Nephron progenitor cell (in vitro differentiated cells): Measurements from ENCODE around the gene SLC12A4.

Source experiments
- DNase-seq: peaks from one replicate; pipeline ENCODE4 v3.0.0; 2021
- H3K27ac Mint-ChIP-seq: 2 replicates; pipeline ENCODE4 v1.8.0; 2021; ENCODE audit warnings: mild to moderate bottlenecking, moderate library complexity, mixed read lengths
- H3K27me3 Mint-ChIP-seq: 2 replicates; pipeline ENCODE4 v1.8.0; 2021; ENCODE audit warnings: mild to moderate bottlenecking, low read depth, mixed read lengths; ENCODE audit not compliant: poor library complexity
- H3K36me3 Mint-ChIP-seq: 2 replicates; pipeline ENCODE4 v1.8.0; 2021; ENCODE audit warnings: low read depth, mixed read lengths
- H3K4me1 Mint-ChIP-seq: 2 replicates; pipeline ENCODE4 v1.8.0; 2021; ENCODE audit warnings: mixed read lengths
- H3K4me3 Mint-ChIP-seq: 2 replicates; pipeline ENCODE4 v1.8.0; 2021; ENCODE audit warnings: mild to moderate bottlenecking, moderate library complexity, mixed read lengths
- H3K9me3 Mint-ChIP-seq: 2 replicates; pipeline ENCODE4 v1.8.0; 2021; ENCODE audit warnings: mild to moderate bottlenecking, moderate library complexity, mixed read lengths
- CTCF ChIP-seq: fragments of 200-600 bp; sonication (generic); IDR thresholded peaks from 2 replicates; pipeline ENCODE4 v1.5.0; 2021; ENCODE audit warnings: antibody characterized with exemption

SLC12A4 gene

DNA sequence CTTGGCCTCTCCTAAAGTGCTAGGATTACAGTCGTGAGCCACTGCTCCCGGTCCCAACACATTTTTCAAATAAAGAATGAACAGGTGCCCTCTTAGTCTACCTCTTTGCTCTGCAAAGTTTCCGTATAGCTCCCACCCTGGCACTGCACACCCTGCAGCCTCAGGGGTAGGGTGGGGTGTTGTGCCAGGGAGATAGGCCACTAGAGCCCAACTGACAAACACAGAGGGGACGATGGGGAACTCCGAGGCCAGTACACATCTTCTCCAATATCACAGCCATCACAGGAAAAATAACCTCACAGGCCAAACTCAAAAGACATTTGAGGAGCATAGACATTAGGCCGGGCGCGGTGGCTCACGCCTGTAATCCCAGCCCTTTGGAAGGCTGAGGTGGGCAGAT, 2.7 kb upstream of the SLC12A4 start:
- Mint-ChIP-seq H3K36me3 (no peaks in the 10 kb centered on the region), H3K27me3 (peaks cover 25% of the 10 kb centered on the region), H3K9me3 (no peaks in the 10 kb centered on the region), H3K4me3 (peak overlapping the region; percentile 26), H3K4me1 (peaks cover 48% of the 10 kb centered on the region), H3K27ac (peak overlapping the region; percentile 74)
- TF ChIP-seq CTCF = no peak
- DNase-seq = no peak

DNA sequence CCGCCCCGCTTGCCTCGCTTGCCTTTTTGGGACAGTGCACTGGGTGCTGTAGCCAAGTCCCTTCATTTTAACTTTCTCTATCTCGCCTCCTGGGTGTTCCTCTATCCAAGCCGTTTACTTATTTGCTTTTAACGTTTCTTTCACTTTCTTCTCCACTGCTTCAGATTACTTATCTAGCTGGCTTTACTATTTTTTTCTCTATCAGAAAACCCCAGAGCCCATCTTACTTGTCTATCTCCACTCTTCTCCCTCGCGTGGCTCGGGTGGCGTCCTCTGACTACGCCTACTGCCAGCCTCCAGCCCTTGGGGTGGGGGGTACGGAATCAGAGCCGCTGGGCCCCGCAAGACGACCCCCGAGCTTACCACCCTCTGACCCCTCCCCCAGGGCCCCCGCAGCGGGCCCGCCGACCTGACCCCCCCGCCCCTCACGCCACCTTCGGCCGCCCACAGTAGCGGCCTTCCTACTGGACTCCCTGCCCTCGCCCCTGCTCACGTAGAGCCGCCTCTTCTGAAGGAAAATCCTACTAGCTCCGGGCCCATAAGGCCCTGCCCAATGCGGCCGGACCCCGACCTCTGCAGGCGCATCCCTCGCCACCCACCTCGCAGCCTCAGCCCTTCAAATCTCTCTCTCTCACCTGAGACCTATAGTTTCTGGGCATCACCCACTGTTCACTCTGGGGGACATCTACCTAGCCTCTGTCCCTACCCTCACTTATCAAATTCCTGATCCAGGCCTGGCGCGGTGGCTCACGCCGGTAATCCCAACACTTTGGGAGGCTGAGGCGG, 1.0 kb upstream of the SLC12A4 start:
- peaks cover 18% of the 10 kb centered on the region for H3K27me3 Mint-ChIP-seq
- peak overlapping the region; percentile 86 for H3K4me3 Mint-ChIP-seq
- DNase-seq = peak; percentile 31
- peaks cover 57% of the 10 kb centered on the region for H3K4me1 Mint-ChIP-seq
- no peak for TF ChIP-seq CTCF
- no peaks in the 10 kb centered on the region for H3K36me3 Mint-ChIP-seq
- H3K9me3 Mint-ChIP-seq = no peaks in the 10 kb centered on the region
- H3K27ac Mint-ChIP-seq = peak overlapping the region; percentile 47

- Mint-ChIP-seq H3K9me3 (no peaks in the 10 kb centered on the region), H3K27ac (peak overlapping the region; percentile 83), H3K36me3 (peaks cover 2% of the 10 kb centered on the region), H3K27me3 (peaks cover 15% of the 10 kb centered on the region), H3K4me3 (peak overlapping the region; percentile 98), H3K4me1 (peaks cover 62% of the 10 kb centered on the region)
- peak; percentile 67 for DNase-seq
- no peak for TF ChIP-seq CTCF
Measured at GRCh38 chr16:67967958-67968399, 458 bp downstream of the SLC12A4 start.

GRCh38 chr16:67967183-67967957, 1.1 kb downstream of the SLC12A4 start:
- peak overlapping the region; percentile 98 for H3K4me3 Mint-ChIP-seq
- H3K36me3 Mint-ChIP-seq = peaks cover 8% of the 10 kb centered on the region
- TF ChIP-seq CTCF = no peak
- peak overlapping the region; percentile 83 for H3K27ac Mint-ChIP-seq
- peaks cover 66% of the 10 kb centered on the region for H3K4me1 Mint-ChIP-seq
- no peaks in the 10 kb centered on the region for H3K9me3 Mint-ChIP-seq
- no peak for DNase-seq
- H3K27me3 Mint-ChIP-seq = peaks cover 15% of the 10 kb centered on the region

GRCh38 chr16:67966549-67967182, 1.8 kb downstream of the SLC12A4 start:
- peak overlapping the region; percentile 98 for H3K4me3 Mint-ChIP-seq
- peaks cover 18% of the 10 kb centered on the region for H3K27me3 Mint-ChIP-seq
- peak overlapping the region; percentile 31 for H3K27ac Mint-ChIP-seq
- no peaks in the 10 kb centered on the region for H3K9me3 Mint-ChIP-seq
- TF ChIP-seq CTCF = no peak
- peaks cover 66% of the 10 kb centered on the region for H3K4me1 Mint-ChIP-seq
- no peak for DNase-seq
- H3K36me3 Mint-ChIP-seq = peaks cover 14% of the 10 kb centered on the region
